DMS 273 (cell line): ENCODE results near the gene RUBCN.

Experiments
- DNase-seq: peaks from one replicate; lab custom pipeline; 2025; ENCODE audit not compliant: unreplicated experiment; lab: John Stamatoyannopoulos, UW

Gene RUBCN

DNA sequence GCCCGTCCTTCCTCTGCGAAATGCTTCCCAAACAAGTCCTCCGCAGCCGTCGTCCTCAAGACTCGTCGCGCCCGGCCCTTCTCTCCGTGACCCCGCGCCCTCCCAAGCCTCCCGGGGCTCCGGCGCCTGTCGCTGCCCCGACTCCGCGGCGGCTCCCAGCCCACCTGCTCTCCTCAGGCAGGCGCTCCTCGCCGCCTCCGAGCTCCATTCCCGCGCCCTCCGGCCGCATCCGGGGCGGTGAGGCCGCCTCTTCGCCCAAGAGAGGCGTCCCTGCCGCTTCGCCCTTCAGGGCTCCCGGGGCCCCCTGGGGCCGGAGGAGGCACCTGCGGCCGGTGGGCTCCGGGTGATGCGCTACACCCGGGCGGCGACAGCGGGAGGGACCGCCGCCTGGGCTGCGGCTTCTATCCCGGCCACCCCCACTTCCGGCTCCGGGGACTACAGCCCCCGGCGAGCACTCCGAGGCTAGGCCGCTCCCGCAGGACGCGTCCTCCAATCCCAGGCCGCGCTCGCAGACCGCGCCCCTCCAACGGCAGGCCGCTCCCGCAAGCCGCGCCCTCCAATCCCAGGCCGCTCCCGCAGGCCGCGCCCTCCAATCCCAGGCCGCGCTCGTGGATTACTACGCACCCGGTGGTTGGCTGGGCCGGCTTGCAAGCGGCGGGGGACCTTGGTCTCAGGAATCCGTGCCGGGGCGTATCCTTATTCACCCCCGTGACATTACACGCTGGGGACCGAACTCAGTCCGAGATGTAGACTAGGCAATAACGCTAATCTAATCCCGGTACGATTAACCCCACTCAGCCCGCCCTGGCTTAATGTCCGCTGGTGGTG is at the start of gene RUBCN:
TSS of gene RUBCN (minus strand) at position 414 of the 828 bp plus-strand sequence. CDS start at position 229, 185 bp downstream.
- DNase-seq = peak; percentile 100

- no peak for DNase-seq
Measured at GRCh38 chr3:197784019-197784585, 47.4 kb upstream of the RUBCN start.

- DNase-seq = no peak
Measured at GRCh38 chr3:197782230-197782629, 45.5 kb upstream of the RUBCN start.

- no peak for DNase-seq
Measured at GRCh38 chr3:197775317-197775716, 38.6 kb upstream of the RUBCN start.

DNA sequence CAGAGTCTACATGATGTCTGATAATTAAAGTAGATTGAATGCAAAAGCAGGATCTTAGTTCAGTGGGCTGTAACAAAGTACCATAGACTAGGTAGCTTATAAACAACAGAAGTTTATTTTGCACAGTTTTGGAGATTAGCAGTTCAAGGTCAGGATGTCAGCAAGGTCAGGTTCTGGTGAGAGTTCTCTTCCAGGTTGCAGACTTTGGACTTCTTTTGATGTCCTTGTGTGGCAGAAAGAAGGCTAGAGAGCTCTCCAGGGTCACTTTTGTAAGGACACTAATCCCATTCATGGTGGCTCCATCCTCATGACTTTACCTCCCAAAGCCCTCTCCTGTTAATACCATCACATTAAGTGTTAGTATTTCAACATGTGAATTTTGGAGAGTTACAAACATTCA is 25.1 kb upstream of the RUBCN start:
- DNase-seq = no peak

DNA sequence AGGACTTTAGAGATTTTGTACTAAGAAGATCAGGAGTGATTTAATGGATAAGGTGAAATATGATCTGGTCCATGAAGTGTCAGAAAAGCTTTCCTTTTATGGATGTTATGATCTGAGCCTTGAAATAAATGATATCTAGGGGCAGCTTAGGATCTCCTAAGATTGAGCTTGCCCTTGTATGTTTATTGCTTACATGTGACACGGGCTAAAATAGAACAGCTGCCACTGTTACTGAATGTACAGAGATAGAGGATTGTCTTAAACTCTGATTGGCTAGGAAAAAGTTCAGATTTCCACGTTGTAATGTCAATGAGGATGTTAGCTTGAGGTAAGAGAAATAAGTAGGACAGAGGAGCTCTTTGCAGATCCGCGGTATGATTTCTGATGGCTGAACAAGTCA is 21.8 kb upstream of the RUBCN start:
- no peak for DNase-seq

DNA sequence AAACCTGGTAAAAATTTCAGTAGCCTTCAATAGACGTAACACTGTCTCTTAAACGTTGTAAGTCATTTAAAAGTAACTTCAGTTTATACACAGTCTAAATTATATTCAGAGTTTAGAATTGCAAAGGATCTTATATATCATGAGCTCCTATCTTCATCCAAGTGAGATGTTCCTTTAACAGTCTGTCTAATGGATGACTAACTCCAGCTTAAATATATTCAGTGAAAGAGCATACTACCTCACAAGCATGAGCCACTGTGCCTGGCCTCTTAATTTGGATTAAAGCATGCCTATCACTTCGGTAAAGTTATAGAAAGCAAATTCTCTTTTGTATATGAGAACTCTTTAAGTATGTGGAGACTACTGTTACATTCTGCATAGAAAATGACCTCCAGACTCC is 20.0 kb upstream of the RUBCN start:
- no peak for DNase-seq

GRCh38 chr3:197753263-197753662 is 16.6 kb upstream of the RUBCN start:
- no peak for DNase-seq

DNA sequence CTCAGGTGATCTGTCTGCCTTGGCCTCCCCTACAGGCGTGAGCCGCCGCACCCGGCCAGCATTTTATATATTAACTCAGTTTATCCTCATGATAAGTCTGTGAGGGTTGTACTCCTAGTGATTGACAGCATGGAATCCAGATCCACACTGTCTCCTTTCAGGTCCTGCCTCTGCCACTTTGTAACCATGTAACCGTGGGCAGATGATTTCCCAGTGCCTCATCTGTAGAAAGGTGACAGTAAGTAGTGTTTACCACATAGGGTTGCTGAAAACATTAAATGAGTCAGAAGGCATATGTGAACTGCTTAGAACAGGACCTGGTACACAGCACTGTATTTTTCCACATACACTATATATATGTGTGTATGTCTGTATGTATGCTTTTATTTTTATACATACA is 15.4 kb upstream of the RUBCN start:
- DNase-seq = no peak

- DNase-seq = peak; percentile 70
Measured at GRCh38 chr3:197750858-197751737, 14.4 kb upstream of the RUBCN start.

DNA sequence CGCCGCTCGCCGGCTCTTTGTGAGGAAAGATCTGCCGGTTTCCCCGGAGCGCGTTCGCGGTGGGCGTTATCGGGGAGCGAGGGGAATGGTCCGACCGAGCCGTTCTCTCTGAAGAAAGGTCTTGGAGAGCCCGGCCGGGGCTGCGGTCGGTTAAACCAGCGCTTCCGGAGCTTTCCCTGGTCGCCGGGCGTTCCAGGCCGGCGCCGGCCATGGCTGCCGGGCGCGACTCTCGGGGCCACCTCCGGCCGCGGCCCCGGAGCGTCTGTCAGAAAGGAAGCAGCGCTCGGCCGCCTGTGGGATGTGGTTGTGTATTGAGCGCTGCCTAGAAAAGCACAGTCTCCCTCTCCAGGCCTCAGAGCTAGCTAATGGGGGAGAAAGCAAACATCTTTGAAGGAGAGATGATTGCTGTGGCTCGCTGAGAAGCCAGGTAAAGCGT is 13.7 kb upstream of the RUBCN start:
- peak; percentile 88 for DNase-seq

GRCh38 chr3:197749601-197750395 is 13.1 kb upstream of the RUBCN start, which contains the start of gene FYTTD1:
Gene FYTTD1 (plus strand): TSS chr3:197749883. CDS start chr3:197749972, 89 bp downstream.
- DNase-seq = peak; percentile 96

DNA sequence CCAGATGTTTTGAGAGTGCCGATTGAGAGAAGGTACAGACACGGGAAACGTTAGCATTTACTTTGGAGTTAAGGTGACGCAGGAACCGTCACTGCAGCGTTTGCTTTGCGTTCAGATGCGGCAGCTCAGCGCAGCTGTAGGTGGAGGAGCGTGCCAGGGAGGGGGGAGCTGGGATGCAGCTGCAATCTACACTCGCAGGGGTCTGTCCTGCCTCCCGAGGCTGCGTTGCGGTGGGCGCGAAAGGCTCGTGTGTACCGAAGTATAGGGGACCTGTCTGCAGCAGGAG is 12.6 kb upstream of the RUBCN start:
- DNase-seq = peak; percentile 90

- DNase-seq = no peak
Measured at GRCh38 chr3:197748597-197749314, 12.1 kb upstream of the RUBCN start.

- no peak for DNase-seq
Measured at GRCh38 chr3:197746801-197747237, 10.1 kb upstream of the RUBCN start.

DNA sequence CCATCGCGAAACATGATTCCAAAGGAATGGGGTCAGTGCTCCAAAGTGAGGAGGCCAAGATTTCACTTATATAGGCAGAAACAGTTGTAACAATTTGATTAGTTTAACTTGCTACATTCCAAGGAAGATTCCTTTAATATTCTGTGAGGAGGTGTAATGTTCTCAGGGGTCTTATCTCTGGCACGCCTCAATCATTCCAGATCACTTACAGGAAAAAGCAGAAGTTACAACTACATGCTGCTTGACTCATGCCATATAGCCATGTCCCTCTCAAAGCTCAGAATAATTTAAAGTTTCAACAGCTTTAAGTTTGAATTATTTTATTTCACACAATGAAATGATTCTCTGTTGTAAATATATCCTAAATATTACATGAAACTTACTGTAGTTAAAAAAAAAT is 9.5 kb upstream of the RUBCN start:
- no peak for DNase-seq

DNA sequence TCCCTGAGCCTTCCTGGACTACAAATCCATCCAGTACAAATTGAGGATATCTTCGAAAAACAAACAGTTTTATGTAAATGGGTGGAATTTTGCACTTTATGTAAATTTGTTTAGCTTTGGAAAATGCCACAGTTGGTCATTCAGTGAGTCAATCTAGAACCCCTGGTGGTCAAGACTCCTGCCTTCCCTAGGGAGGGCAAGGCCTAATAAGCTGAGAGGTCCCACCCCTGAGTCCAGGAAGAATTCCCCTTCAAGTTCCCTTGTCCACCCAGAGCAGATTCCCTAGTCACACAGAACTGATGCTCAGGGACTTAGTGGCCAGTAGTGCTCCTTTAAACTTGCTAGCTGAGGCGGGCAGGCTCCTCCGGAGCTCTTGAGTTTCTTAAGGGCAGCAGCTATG is 6.1 kb upstream of the RUBCN start:
- DNase-seq = no peak

DNA sequence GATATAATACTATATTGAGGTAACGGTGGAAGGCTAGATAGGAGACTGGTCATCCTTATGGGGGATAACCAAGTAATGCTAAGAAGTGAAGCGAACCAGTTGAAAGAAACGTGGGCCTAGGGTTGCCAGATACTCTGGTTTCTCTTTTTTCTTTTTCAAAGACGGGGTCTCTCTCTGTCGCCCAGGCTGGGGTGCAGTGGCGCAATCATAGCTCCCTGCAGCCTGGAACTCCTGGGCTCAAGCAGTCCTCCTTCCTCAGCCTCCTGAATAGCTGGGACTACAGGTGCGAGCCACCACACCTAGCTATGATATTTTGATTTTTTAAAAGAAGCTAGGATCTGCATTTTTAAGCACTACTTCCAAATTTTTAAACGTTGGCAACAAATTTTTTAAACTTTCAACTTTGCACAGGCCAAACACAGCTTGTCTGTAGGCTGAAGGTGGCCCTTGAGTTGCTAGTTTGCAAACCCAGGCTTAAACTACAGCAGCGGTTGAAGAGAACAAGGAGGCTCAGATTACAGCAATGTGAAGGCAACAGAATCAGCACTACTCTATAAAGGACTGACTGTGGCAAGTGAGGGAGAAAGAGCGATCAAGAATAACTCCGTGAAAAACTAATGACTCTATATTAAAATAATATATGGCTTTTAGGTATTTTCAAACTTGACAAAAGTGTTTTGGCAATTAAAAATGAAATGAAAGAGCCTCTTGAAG is 1.2 kb upstream of the RUBCN start:
- DNase-seq = no peak

DNA sequence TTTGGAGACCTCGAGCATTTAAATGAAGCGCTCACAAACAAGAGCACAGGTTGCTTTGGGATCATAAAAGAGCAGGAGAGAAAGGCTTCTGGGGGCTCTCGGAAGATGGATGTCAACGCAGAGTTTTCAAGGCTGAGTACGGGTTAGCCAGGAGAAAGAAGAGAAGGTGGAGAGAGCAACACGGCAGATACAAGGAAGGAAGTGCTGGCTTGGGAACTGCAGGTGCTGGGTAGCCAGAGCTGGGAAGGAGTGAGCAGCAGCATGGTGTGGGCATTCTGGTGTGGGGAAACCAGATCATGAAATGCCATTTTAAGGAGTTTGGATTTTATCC is 580 bp upstream of the RUBCN start:
- no peak for DNase-seq

GRCh38 chr3:197736010-197736490 is 654 bp downstream of the RUBCN start:
- peak; percentile 64 for DNase-seq
